GM18861 (cell line): ENCODE results near the gene CCBE1.

Source experiments
- ATAC-seq: cut with Tn5 transposase; IDR thresholded peaks from one replicate; pipeline ENCODE4 v1.9.1; 2021; ENCODE audit not compliant: unreplicated experiment

The CCBE1 gene

GRCh38 chr18:59576541-59577385 is 120.5 kb downstream of the CCBE1 start:
- no peak for ATAC-seq

GRCh38 chr18:59575995-59576394 is 121.2 kb downstream of the CCBE1 start:
- no peak for ATAC-seq

- ATAC-seq, result no peak
These were observed 123.3 kb downstream of the CCBE1 start for GRCh38 chr18:59573962-59574361.

- ATAC-seq, result no peak
These were observed 125.3 kb downstream of the CCBE1 start for GRCh38 chr18:59571902-59572301.

GRCh38 chr18:59570796-59571195 is 126.4 kb downstream of the CCBE1 start:
- no peak for ATAC-seq

- no peak for ATAC-seq
These were observed 127.0 kb downstream of the CCBE1 start for GRCh38 chr18:59570101-59570775.

GRCh38 chr18:59569390-59569791 is 127.8 kb downstream of the CCBE1 start:
- no peak for ATAC-seq

GRCh38 chr18:59567431-59567830 is 129.8 kb downstream of the CCBE1 start:
- ATAC-seq, result no peak

- ATAC-seq, result no peak
These were observed 130.7 kb downstream of the CCBE1 start for GRCh38 chr18:59566533-59566971.

- ATAC-seq, result no peak
These were observed 131.3 kb downstream of the CCBE1 start for GRCh38 chr18:59565957-59566356.

- ATAC-seq, result no peak
These were observed 132.7 kb downstream of the CCBE1 start for GRCh38 chr18:59564561-59564960.

GRCh38 chr18:59563176-59563785 is 133.9 kb downstream of the CCBE1 start:
- ATAC-seq, result no peak

GRCh38 chr18:59562751-59563150 is 134.5 kb downstream of the CCBE1 start:
- no peak for ATAC-seq

- no peak for ATAC-seq
These were observed 135.6 kb downstream of the CCBE1 start for GRCh38 chr18:59561612-59562011.

GRCh38 chr18:59560556-59560955 is 136.7 kb downstream of the CCBE1 start:
- ATAC-seq, result no peak

GRCh38 chr18:59559528-59559927 is 137.7 kb downstream of the CCBE1 start:
- no peak for ATAC-seq

GRCh38 chr18:59555995-59556659 is 141.1 kb downstream of the CCBE1 start:
- ATAC-seq, result no peak

- no peak for ATAC-seq
These were observed 142.4 kb downstream of the CCBE1 start for GRCh38 chr18:59554796-59555335.

- ATAC-seq, result no peak
These were observed 143.9 kb downstream of the CCBE1 start for GRCh38 chr18:59553273-59553870.

- ATAC-seq, result no peak
These were observed 145.2 kb downstream of the CCBE1 start for GRCh38 chr18:59551902-59552635.
